IMR-90 (cell line): ENCODE results near the gene TXNDC15. TPM values are rescaled to one million over a fixed set of nuclear protein-coding genes. Genes with fewer than 3 reads are reported as not detected.

ENCODE experiments used
- ATAC-seq: fragments of 200-7000 bp; cut with Tn5 transposase; 2 replicates; pipeline ENCODE4 v1.9.1; 2020; ENCODE audit warnings: low read depth, mild to moderate bottlenecking, moderate library complexity
- BruUV-seq: library from RNA; stranded (reverse); fragments of 400-500 nt; replicated peaks from 2 replicates; lab custom pipeline; 2021; lab: Mats Ljungman, UMichigan
- CTCF ChIA-PET: fragments of 300-600 bp; formaldehyde crosslinking; extraction: SDS; loops from one replicate; lab custom pipeline; 2021; ENCODE audit warnings: antibody characterized with exemption; lab: Yijun Ruan, JAX
- POLR2A ChIA-PET: fragments of 300-600 bp; sonication (Branson Sonifier 250); formaldehyde crosslinking; loops from one replicate; lab custom pipeline; 2022; ENCODE audit warnings: antibody characterized with exemption; ENCODE audit not compliant: unreplicated experiment; lab: Charles Lee
- DNase-seq: peaks from one replicate; pipeline ENCODE4 v3.0.0; 2013
- H2AFZ ChIP-seq: replicated peaks from 2 replicates; pipeline ENCODE3; 2013; ENCODE audit warnings: low read length, mild to moderate bottlenecking; ENCODE audit not compliant: poor library complexity
- H2AK5ac ChIP-seq: 2 replicates; pipeline ENCODE4 v1.6.1; 2013; ENCODE audit warnings: low read depth, low read length, inconsistent platforms
- H2AK9ac ChIP-seq: replicated peaks from 2 replicates; pipeline ENCODE3; 2013; ENCODE audit warnings: mild to moderate bottlenecking, low read depth, low read length, moderate library complexity; ENCODE audit not compliant: poor library complexity
- H2BK120ac ChIP-seq: 2 replicates; pipeline ENCODE4 v1.6.1; 2013; ENCODE audit warnings: low read depth, low read length, inconsistent platforms
- H2BK15ac ChIP-seq: 3 replicates; pipeline ENCODE4 v1.6.1; 2013; ENCODE audit warnings: low read depth, low read length, inconsistent platforms
- H2BK20ac ChIP-seq: 2 replicates; pipeline ENCODE4 v1.6.1; 2013; ENCODE audit warnings: low read depth, mild to moderate bottlenecking, inconsistent platforms, low read length, moderate library complexity
- H2BK5ac ChIP-seq: 2 replicates; pipeline ENCODE4 v1.6.1; 2013; ENCODE audit warnings: mild to moderate bottlenecking, low read depth, low read length, inconsistent platforms; ENCODE audit not compliant: poor library complexity, severe bottlenecking
- H3K14ac ChIP-seq: replicated peaks from 2 replicates; pipeline ENCODE4 v1.6.1; 2013; ENCODE audit warnings: low read depth, low read length, inconsistent platforms
- H3K18ac ChIP-seq: 2 replicates; pipeline ENCODE4 v1.6.1; 2013; ENCODE audit warnings: low read depth, low read length, control low read depth
- H3K23ac ChIP-seq: 2 replicates; pipeline ENCODE4 v1.6.1; 2013; ENCODE audit warnings: low read depth, low read length, inconsistent platforms
- H3K27ac ChIP-seq: 2 replicates; pipeline ENCODE4 v1.5.1; 2013; ENCODE audit warnings: mild to moderate bottlenecking, control low read depth, low read length; ENCODE audit not compliant: insufficient read depth
- H3K27me3 ChIP-seq: 2 replicates; pipeline ENCODE4 v1.6.1; 2013; ENCODE audit warnings: low read length; ENCODE audit not compliant: control insufficient read depth, insufficient read depth
- H3K36me3 ChIP-seq: 2 replicates; pipeline ENCODE4 v1.6.1; 2013; ENCODE audit warnings: low read length, mixed read lengths; ENCODE audit not compliant: control insufficient read depth, insufficient read depth
- H3K4ac ChIP-seq: 2 replicates; pipeline ENCODE4 v1.6.1; 2013; ENCODE audit warnings: low read depth, low read length, inconsistent platforms
- H3K4me1 ChIP-seq: 2 replicates; pipeline ENCODE4 v1.6.1; 2013; ENCODE audit warnings: low read length, mixed read lengths; ENCODE audit not compliant: control insufficient read depth, insufficient read depth
- H3K4me2 ChIP-seq: 2 replicates; pipeline ENCODE4 v1.6.1; 2013; ENCODE audit warnings: low read depth, mild to moderate bottlenecking, control low read depth, low read length, moderate library complexity
- H3K4me3 ChIP-seq: 2 replicates; pipeline ENCODE4 v1.5.1; 2013; ENCODE audit warnings: low read depth, mild to moderate bottlenecking, control low read depth, low read length, moderate library complexity; ENCODE audit not compliant: insufficient read depth
- H3K56ac ChIP-seq: 2 replicates; pipeline ENCODE4 v1.6.1; 2013; ENCODE audit warnings: low read length, inconsistent platforms; ENCODE audit not compliant: insufficient read depth; ENCODE audit errors: extremely low read depth
- H3K79me1 ChIP-seq, 2 experiments: 2 replicates each; pipeline ENCODE4 v1.6.1; 2013; ENCODE audit warnings: low read length in 2 of 2, inconsistent platforms in 1 of 2, low read depth in 1 of 2
- H3K9ac ChIP-seq: 2 replicates; pipeline ENCODE4 v1.6.1; 2013; ENCODE audit warnings: low read depth, low read length, control low read depth
- H3K9me1 ChIP-seq: 2 replicates; pipeline ENCODE4 v1.6.1; 2013; ENCODE audit warnings: low read length, inconsistent platforms; ENCODE audit not compliant: insufficient read depth
- H3K9me3 ChIP-seq: 2 replicates; pipeline ENCODE4 v1.6.1; 2013; ENCODE audit warnings: low read length; ENCODE audit not compliant: control insufficient read depth, insufficient read depth
- H4K20me1 ChIP-seq: 2 replicates; pipeline ENCODE4 v1.6.1; 2013; ENCODE audit warnings: low read length, inconsistent platforms; ENCODE audit not compliant: insufficient read depth
- H4K5ac ChIP-seq: 2 replicates; pipeline ENCODE4 v1.6.1; 2013; ENCODE audit warnings: mild to moderate bottlenecking, low read depth, low read length, control low read depth
- H4K8ac ChIP-seq, 2 experiments: 2 replicates each; pipeline ENCODE4 v1.6.1; 2013; ENCODE audit warnings: low read depth in 2 of 2, low read length in 2 of 2, control low read depth in 1 of 2, inconsistent platforms in 1 of 2
- H4K91ac ChIP-seq: 2 replicates; pipeline ENCODE4 v1.6.1; 2013; ENCODE audit warnings: low read depth, low read length, inconsistent platforms; ENCODE audit not compliant: insufficient read depth
- CEBPB ChIP-seq: IDR thresholded peaks from 2 replicates; pipeline ENCODE4 v1.6.1; 2012; ENCODE audit warnings: low read depth, low read length, improper control_type of control experiment
- CHD1 ChIP-seq: IDR thresholded peaks from 2 replicates; pipeline ENCODE4 v1.6.1; 2012; ENCODE audit warnings: low read depth, low read length, improper control_type of control experiment
- FOS ChIP-seq: fragments of 150-350 bp; IDR thresholded peaks from 2 replicates; pipeline ENCODE4 v1.6.1; 2016; ENCODE audit warnings: low read depth, low read length
- MAFK ChIP-seq: IDR thresholded peaks from 2 replicates; pipeline ENCODE4 v1.6.1; 2012; ENCODE audit warnings: low read depth, low read length, improper control_type of control experiment
- MXI1 ChIP-seq: IDR thresholded peaks from 2 replicates; pipeline ENCODE4 v1.6.1; 2012; ENCODE audit warnings: low read depth, mild to moderate bottlenecking, low read length, moderate library complexity, borderline replicate concordance
- NFE2L2 ChIP-seq: fragments of 150-350 bp; IDR thresholded peaks from 2 replicates; pipeline ENCODE4 v1.6.1; 2016; ENCODE audit warnings: low read depth, mild to moderate bottlenecking, low read length
- POLR2A ChIP-seq: IDR thresholded peaks from 2 replicates; pipeline ENCODE4 v1.6.1; 2012; ENCODE audit warnings: mild to moderate bottlenecking, low read depth, low read length
- RCOR1 ChIP-seq: IDR thresholded peaks from 2 replicates; pipeline ENCODE4 v1.6.1; 2012; ENCODE audit warnings: mild to moderate bottlenecking, low read length, improper control_type of control experiment; ENCODE audit not compliant: insufficient replicate concordance
- RFX5 ChIP-seq: IDR thresholded peaks from 2 replicates; pipeline ENCODE4 v1.8.0; 2012; ENCODE audit warnings: low read depth, mild to moderate bottlenecking, low read length, moderate library complexity
- SMC3 ChIP-seq: fragments of 150-350 bp; IDR thresholded peaks from 2 replicates; pipeline ENCODE4 v1.6.1; 2016; ENCODE audit warnings: low read depth, mild to moderate bottlenecking, antibody characterized with exemption, low read length, moderate library complexity
- whole genome bisulfite sequencing, 2 experiments: methylation state at CpG; one replicate each; pipeline versions ENCODE4 v1.1.5 to v1.1.7; 2013; ENCODE audit warnings: missing lambda C conversion rate in 2 of 2; ENCODE audit not compliant: insufficient read length in 1 of 2; ENCODE audit errors: extremely low coverage in 2 of 2; 5-methylcytosine and 5-hydroxymethylcytosine counted together
- dilution Hi-C: fragments of 300-500 bp; cut with HindIII; formaldehyde crosslinking; loops from one replicate; pipeline ENCODE4 v1.14.3; 2018; ENCODE audit warnings: low sequenced_read_pairs; ENCODE audit not compliant: unreplicated experiment
- in situ Hi-C: fragments of 300-500 bp; cut with MboI; formaldehyde crosslinking; loops from 3 replicates; pipeline ENCODE4 v1.14.3; 2019; ENCODE audit warnings: low sequenced_read_pairs, inconsistent platforms, mixed read lengths
- intact Hi-C: fragments of 100-400 bp; cut with micrococcal nuclease; formaldehyde crosslinking; loops from 2 replicates; pipeline ENCODE4 v1.10.0; 2022
- polyA plus RNA-seq, 3 experiments: library from polyadenylated mRNA; depleted of rRNA; stranded (reverse); fragments of >200 nt; gene quantifications; 2 replicates each; pipeline ENCODE4 v1.2.3, GENCODE V29; 2012; ENCODE audit warnings: low replicate concordance in 1 of 3
- total RNA-seq: library from RNA; depleted of rRNA; stranded (reverse); fragments of >200 nt; gene quantifications from 2 replicates; pipeline ENCODE4 v1.2.3, GENCODE V29; 2012
- TF ChIP-seq, protein P1 (sequence below): fragments of 150-350 bp; IDR thresholded peaks from 2 replicates; pipeline ENCODE4 v1.6.1; 2017; ENCODE audit warnings: mild to moderate bottlenecking, antibody characterized with exemption, low read length, low read depth
- TF ChIP-seq, protein P2 (sequence below): fragments of 150-350 bp; IDR thresholded peaks from 2 replicates; pipeline ENCODE4 v1.6.1; 2016; ENCODE audit warnings: low read depth, mild to moderate bottlenecking, low read length, moderate library complexity, borderline replicate concordance
- TF ChIP-seq, protein P3 (sequence below): conservative IDR thresholded peaks from 2 replicates; pipeline ENCODE4 v1.5.1; 2012; ENCODE audit warnings: mild to moderate bottlenecking, low read depth, low read length, improper control_type of control experiment

The TXNDC15 gene
- total and polyA plus RNA-seq, 2 of the 4 experiments (the other 2 are of a cell fraction) = 87.0 to 125 TPM

DNA sequence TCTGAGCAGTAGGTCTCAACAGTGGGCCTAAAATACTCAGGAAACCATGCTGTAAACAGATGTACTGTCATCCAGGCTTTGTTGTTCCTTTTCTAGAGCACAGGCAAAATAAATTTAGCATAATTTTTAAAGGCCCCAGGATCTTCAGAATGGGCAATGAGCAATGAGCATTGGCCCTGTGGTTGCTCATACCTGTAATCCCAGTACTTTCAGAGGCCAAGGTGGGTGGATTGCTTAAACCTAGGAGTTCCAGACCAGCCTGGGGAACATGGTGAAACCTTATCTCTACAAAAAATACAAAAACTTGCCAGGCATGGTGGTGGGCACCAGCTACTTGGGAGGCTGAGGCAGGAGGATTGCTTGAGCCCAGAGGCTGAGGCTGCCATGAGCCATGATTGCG lies 17.3 kb downstream of the TXNDC15 start:
- no peak overlapping the region for H3K9ac ChIP-seq
- peaks cover 19% of the 10 kb centered on the region for H3K36me3 ChIP-seq
- BruUV-seq = no TSS peak
- dilution Hi-C loops (no loop called here), in situ Hi-C loops (no loop called here), intact Hi-C loops (no loop called here)
- H3K4me1 ChIP-seq = no peaks in the 10 kb centered on the region
- no peak overlapping the region for H2AFZ ChIP-seq
- ATAC-seq (no peak), DNase-seq (no peak)
- H3K23ac ChIP-seq = no peak overlapping the region
- H3K14ac ChIP-seq = no peak overlapping the region
- H3K4me3 ChIP-seq = no peak overlapping the region
- H3K9me3 ChIP-seq = no peaks in the 10 kb centered on the region
- H2AK5ac ChIP-seq = no peak overlapping the region
- ChIA-PET POLR2A (no interaction called here), CTCF (no interaction called here)
- no peak overlapping the region for H3K4me2 ChIP-seq
- no peaks in the 10 kb centered on the region for H3K27me3 ChIP-seq
- peaks cover 23 to 45% of the 10 kb centered on the region in 2 experiments for H3K79me1 ChIP-seq
- no CpG with 5 or more reads among the region's 1 CpG for WGBS, 2 experiments
- H2AK9ac ChIP-seq = no peak overlapping the region
- H3K56ac ChIP-seq = no peak overlapping the region
- H4K8ac ChIP-seq = no peak overlapping the region
- no peak overlapping the region for H4K91ac ChIP-seq
- no peak for TF ChIP-seq POLR2A
- TF ChIP-seq FOS = no peak
- TF ChIP-seq MAFK = no peak
- no peak for TF ChIP-seq CHD1
- no peak for TF ChIP-seq NFE2L2
- TF ChIP-seq RFX5 = no peak
- TF ChIP-seq, protein P1, sequence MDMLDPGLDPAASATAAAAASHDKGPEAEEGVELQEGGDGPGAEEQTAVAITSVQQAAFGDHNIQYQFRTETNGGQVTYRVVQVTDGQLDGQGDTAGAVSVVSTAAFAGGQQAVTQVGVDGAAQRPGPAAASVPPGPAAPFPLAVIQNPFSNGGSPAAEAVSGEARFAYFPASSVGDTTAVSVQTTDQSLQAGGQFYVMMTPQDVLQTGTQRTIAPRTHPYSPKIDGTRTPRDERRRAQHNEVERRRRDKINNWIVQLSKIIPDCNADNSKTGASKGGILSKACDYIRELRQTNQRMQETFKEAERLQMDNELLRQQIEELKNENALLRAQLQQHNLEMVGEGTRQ = no peak
- no peak for TF ChIP-seq RCOR1
- TF ChIP-seq, protein P2, sequence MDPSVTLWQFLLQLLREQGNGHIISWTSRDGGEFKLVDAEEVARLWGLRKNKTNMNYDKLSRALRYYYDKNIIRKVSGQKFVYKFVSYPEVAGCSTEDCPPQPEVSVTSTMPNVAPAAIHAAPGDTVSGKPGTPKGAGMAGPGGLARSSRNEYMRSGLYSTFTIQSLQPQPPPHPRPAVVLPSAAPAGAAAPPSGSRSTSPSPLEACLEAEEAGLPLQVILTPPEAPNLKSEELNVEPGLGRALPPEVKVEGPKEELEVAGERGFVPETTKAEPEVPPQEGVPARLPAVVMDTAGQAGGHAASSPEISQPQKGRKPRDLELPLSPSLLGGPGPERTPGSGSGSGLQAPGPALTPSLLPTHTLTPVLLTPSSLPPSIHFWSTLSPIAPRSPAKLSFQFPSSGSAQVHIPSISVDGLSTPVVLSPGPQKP = no peak
- no peak for TF ChIP-seq MXI1
- no peak for TF ChIP-seq CEBPB
- no peak for TF ChIP-seq SMC3
- TF ChIP-seq, protein P3, sequence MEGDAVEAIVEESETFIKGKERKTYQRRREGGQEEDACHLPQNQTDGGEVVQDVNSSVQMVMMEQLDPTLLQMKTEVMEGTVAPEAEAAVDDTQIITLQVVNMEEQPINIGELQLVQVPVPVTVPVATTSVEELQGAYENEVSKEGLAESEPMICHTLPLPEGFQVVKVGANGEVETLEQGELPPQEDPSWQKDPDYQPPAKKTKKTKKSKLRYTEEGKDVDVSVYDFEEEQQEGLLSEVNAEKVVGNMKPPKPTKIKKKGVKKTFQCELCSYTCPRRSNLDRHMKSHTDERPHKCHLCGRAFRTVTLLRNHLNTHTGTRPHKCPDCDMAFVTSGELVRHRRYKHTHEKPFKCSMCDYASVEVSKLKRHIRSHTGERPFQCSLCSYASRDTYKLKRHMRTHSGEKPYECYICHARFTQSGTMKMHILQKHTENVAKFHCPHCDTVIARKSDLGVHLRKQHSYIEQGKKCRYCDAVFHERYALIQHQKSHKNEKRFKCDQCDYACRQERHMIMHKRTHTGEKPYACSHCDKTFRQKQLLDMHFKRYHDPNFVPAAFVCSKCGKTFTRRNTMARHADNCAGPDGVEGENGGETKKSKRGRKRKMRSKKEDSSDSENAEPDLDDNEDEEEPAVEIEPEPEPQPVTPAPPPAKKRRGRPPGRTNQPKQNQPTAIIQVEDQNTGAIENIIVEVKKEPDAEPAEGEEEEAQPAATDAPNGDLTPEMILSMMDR = no peak
- no peak overlapping the region for H4K5ac ChIP-seq
- H4K20me1 ChIP-seq = peaks cover 8% of the 10 kb centered on the region
- no peak overlapping the region for H2BK5ac ChIP-seq
- H3K4ac ChIP-seq = no peak overlapping the region
- no peak overlapping the region for H3K18ac ChIP-seq
- no peak overlapping the region for H3K27ac ChIP-seq
- no peak overlapping the region for H2BK20ac ChIP-seq
- H2BK15ac ChIP-seq = no peak overlapping the region
- peaks cover 3% of the 10 kb centered on the region for H3K9me1 ChIP-seq
- H2BK120ac ChIP-seq = no peak overlapping the region
